PFSK-1 (cell line): ENCODE measurements around the gene MGLL.

Source experiments
- POLR2AphosphoS5 ChIP-seq: IDR thresholded peaks from 2 replicates; pipeline ENCODE4 v1.6.1; 2012; ENCODE audit warnings: low read depth, mild to moderate bottlenecking, control low read depth, low read length, moderate library complexity
- SIN3A ChIP-seq: IDR thresholded peaks from 2 replicates; pipeline ENCODE4 v1.6.1; 2012; ENCODE audit warnings: mild to moderate bottlenecking, low read length, moderate library complexity, borderline replicate concordance; ENCODE audit not compliant: insufficient read depth
- TF ChIP-seq, protein P1 (sequence below), 2 experiments: IDR thresholded peaks; 2 replicates each; pipeline versions ENCODE4 v1.6.1 to v1.8.0; 2011 to 2012; ENCODE audit warnings: low read depth in 2 of 2, low read length in 2 of 2, control low read depth in 1 of 2, inconsistent platforms in 1 of 2, mild to moderate bottlenecking in 1 of 2, moderate library complexity in 1 of 2; ENCODE audit not compliant: insufficient read depth in 1 of 2

DNA sequence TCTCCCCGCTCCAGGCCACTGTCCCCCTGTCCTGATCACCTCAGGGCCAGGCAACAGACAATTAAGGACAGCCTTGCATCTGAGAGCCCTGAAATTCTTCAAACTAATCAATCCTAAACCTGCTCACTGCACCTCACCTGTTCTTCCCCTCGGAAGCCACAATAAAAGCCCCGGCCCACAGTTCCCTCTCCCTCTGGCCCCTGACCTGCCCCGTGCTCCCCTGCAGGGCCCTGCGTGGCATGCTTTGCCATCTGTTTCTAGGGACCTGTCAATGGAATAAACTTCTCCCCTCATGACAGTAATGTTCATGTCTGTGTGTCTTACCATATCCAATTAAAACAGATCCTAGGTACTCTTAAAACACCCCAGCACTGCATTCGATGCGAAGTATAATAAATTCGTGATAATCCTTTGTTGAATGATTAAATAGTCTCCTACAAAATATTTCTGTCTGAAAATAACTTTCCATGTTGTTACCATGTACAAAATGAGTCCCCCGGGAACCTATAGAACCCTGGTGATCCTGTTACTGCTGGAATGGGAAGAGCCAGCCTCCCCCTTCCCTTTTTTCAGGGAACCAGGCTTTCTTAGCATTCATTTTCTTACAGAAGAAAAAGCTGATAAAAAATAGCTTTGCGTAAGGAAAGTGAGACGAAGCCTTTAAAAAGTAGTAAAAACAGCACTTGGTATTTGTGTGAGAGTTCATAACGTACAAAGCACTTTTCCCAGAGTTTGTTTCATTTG lies 90.6 kb downstream of the MGLL start:
- TF ChIP-seq SIN3A (no peak), POLR2AphosphoS5 (no peak)
- TF ChIP-seq, protein P1, sequence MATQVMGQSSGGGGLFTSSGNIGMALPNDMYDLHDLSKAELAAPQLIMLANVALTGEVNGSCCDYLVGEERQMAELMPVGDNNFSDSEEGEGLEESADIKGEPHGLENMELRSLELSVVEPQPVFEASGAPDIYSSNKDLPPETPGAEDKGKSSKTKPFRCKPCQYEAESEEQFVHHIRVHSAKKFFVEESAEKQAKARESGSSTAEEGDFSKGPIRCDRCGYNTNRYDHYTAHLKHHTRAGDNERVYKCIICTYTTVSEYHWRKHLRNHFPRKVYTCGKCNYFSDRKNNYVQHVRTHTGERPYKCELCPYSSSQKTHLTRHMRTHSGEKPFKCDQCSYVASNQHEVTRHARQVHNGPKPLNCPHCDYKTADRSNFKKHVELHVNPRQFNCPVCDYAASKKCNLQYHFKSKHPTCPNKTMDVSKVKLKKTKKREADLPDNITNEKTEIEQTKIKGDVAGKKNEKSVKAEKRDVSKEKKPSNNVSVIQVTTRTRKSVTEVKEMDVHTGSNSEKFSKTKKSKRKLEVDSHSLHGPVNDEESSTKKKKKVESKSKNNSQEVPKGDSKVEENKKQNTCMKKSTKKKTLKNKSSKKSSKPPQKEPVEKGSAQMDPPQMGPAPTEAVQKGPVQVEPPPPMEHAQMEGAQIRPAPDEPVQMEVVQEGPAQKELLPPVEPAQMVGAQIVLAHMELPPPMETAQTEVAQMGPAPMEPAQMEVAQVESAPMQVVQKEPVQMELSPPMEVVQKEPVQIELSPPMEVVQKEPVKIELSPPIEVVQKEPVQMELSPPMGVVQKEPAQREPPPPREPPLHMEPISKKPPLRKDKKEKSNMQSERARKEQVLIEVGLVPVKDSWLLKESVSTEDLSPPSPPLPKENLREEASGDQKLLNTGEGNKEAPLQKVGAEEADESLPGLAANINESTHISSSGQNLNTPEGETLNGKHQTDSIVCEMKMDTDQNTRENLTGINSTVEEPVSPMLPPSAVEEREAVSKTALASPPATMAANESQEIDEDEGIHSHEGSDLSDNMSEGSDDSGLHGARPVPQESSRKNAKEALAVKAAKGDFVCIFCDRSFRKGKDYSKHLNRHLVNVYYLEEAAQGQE (IDR thresholded peaks at IDR 0.05; ENCODE audit: insufficient read depth in 1 of 2, low read depth in 2 of 2, low read length in 2 of 2) = no peak
